K562 (cell line): Measurements from ENCODE around the gene ZDHHC14. TPM values are rescaled to one million over a fixed set of nuclear protein-coding genes. Genes with fewer than 3 reads are reported as not detected.
"Not testable (repeated sequence)": the region's sequence is repeated elsewhere in the genome, so short reads cannot be mapped to it uniquely, and the experiment has no call there.

Experiments used
- ATAC-seq: fragments of 200-7000 bp; cut with Tn5 transposase; 3 replicates; pipeline ENCODE4 v1.9.1; 2020; ENCODE audit warnings: moderate library complexity
- BruUV-seq: library from RNA; stranded (reverse); fragments of 400-500 nt; replicated peaks from 2 replicates; lab custom pipeline; 2021; lab: Mats Ljungman, UMichigan
- CTCF ChIA-PET: fragments of 300-600 bp; formaldehyde crosslinking; extraction: SDS; loops from one replicate; lab custom pipeline; 2021; ENCODE audit warnings: low intra/inter-chr PET ratio; lab: Yijun Ruan, JAX
- POLR2A ChIA-PET: fragments of 300-600, 350-650 bp; sonication (Branson Sonifier 250); formaldehyde crosslinking; extraction: SDS; loops from one replicate; lab custom pipeline; 2021; ENCODE audit warnings: antibody characterized with exemption, inconsistent platforms; lab: Yijun Ruan, JAX
- DNase-seq, 4 experiments: peaks; one replicate each; pipeline versions ENCODE4 v3.0.0 to v3.0.0-alpha.2; 2011 to 2018; ENCODE audit warnings: low spot score in 3 of 4, mixed read lengths in 3 of 4; ENCODE audit errors: extremely low read depth in 1 of 4
- FAIRE-seq: peaks from 2 replicates; lab custom pipeline; 2011; peaks lifted over from hg19 to GRCh38; lab: Jason Lieb, UNC
- H2AFZ ChIP-seq: 2 replicates; pipeline ENCODE4 v1.6.0; 2011; ENCODE audit warnings: low read depth, low read length, control low read depth, inconsistent platforms
- H3K27ac ChIP-seq: fragments of 200-600 bp; 3 replicates; pipeline ENCODE4 v1.8.0; 2011; ENCODE audit warnings: low read depth, mild to moderate bottlenecking, control low read depth, inconsistent platforms, low read length, moderate library complexity, mixed read lengths; ENCODE audit errors: extremely low read depth
- H3K27me3 ChIP-seq, 2 experiments: fragments of 300-600 bp in 1 of 2; 2 replicates in 1 of 2; 3 replicates in 1 of 2; pipeline versions ENCODE4 v1.6.0 to v1.8.0; 2011; ENCODE audit warnings: inconsistent platforms in 2 of 2, low read length in 2 of 2, mild to moderate bottlenecking in 1 of 2, mixed read lengths in 1 of 2, moderate library complexity in 1 of 2; ENCODE audit not compliant: control insufficient read depth in 2 of 2, insufficient read depth in 2 of 2
- H3K36me3 ChIP-seq: fragments of 300-600 bp; 3 replicates; pipeline ENCODE4 v1.8.0; 2011; ENCODE audit warnings: mild to moderate bottlenecking, low read length, inconsistent platforms; ENCODE audit not compliant: control insufficient read depth, insufficient read depth
- H3K4me1 ChIP-seq, 2 experiments: fragments of 200-600 bp in 1 of 2; replicated peaks in 1 of 2; 2 replicates in 1 of 2; 3 replicates in 1 of 2; pipeline versions ENCODE4 v1.5.1 to v1.8.0; 2011; ENCODE audit warnings: inconsistent platforms in 2 of 2, low read length in 2 of 2, mild to moderate bottlenecking in 1 of 2, mixed read lengths in 1 of 2, moderate library complexity in 1 of 2; ENCODE audit not compliant: control insufficient read depth in 2 of 2, insufficient read depth in 2 of 2
- H3K4me2 ChIP-seq: 2 replicates; pipeline ENCODE4 v1.6.1; 2011; ENCODE audit warnings: low read length, control low read depth, inconsistent platforms, mixed read lengths; ENCODE audit not compliant: insufficient read depth
- H3K4me3 ChIP-seq: fragments of 200-600 bp; sonication (generic), shearing (Covaris generic); 2 replicates; pipeline ENCODE4 v1.5.1; 2016; ENCODE audit warnings: control low read depth, inconsistent platforms
- H3K79me2 ChIP-seq: fragments of 200-600 bp; 3 replicates; pipeline ENCODE4 v1.8.0; 2011; ENCODE audit warnings: low read length, inconsistent platforms; ENCODE audit not compliant: control insufficient read depth, insufficient read depth
- H3K9ac ChIP-seq, 2 experiments: 2 replicates each; pipeline versions ENCODE4 v1.6.0 to v1.6.1; 2011; ENCODE audit warnings: low read depth in 2 of 2, low read length in 2 of 2, control low read depth in 1 of 2, inconsistent platforms in 1 of 2, mild to moderate bottlenecking in 1 of 2, mixed read lengths in 1 of 2; ENCODE audit not compliant: insufficient read depth in 1 of 2
- H3K9me1 ChIP-seq: one replicate; pipeline ENCODE4 v1.6.0; 2011; ENCODE audit warnings: inconsistent platforms, mild to moderate bottlenecking, low read length, moderate library complexity; ENCODE audit not compliant: control insufficient read depth, insufficient read depth
- H3K9me3 ChIP-seq: replicated peaks from 2 replicates; pipeline ENCODE4 v1.5.1; 2011; ENCODE audit warnings: low read depth, low read length, inconsistent platforms; ENCODE audit not compliant: control insufficient read depth, insufficient read depth
- H4K20me1 ChIP-seq: replicated peaks from 2 replicates; pipeline ENCODE4 v1.6.1; 2011; ENCODE audit warnings: low read length, inconsistent platforms, mixed read lengths; ENCODE audit not compliant: control insufficient read depth, insufficient read depth
- ATF7 ChIP-seq: fragments of 450-650 bp; IDR thresholded peaks from 2 replicates; pipeline ENCODE4 v1.7.1; 2014; ENCODE audit warnings: mild to moderate bottlenecking, moderate library complexity
- BMI1 ChIP-seq: fragments of 150-350 bp; IDR thresholded peaks from 2 replicates; pipeline ENCODE4 v1.6.1; 2014; ENCODE audit warnings: low read length
- HLTF ChIP-seq: fragments of 450-650 bp; IDR thresholded peaks from 2 replicates; pipeline ENCODE4 v1.6.1; 2016
- MAFG ChIP-seq: fragments of 450-650 bp; conservative IDR thresholded peaks from 2 replicates; pipeline ENCODE4 v1.6.1; 2016; ENCODE audit warnings: missing genetic modification characterization, missing compliant biosample characterization
- NFE2 ChIP-seq: IDR thresholded peaks from 2 replicates; pipeline ENCODE4 v1.6.1; 2014; ENCODE audit warnings: antibody characterized with exemption, low read depth
- ZBTB17 ChIP-seq: fragments of 450-650 bp; formaldehyde crosslinking; IDR thresholded peaks from 2 replicates; pipeline ENCODE4 v1.4.0; 2020; ENCODE audit warnings: mild to moderate bottlenecking
- ZKSCAN8 ChIP-seq: fragments of 200-800 bp; sonication (Bioruptor generic); IDR thresholded peaks from 2 replicates; pipeline ENCODE4 v1.6.1; 2016; ENCODE audit warnings: missing genetic modification characterization, missing compliant biosample characterization
- WGBS: fragments of 100-300 bp; shearing (Covaris generic); methylation state at CpG from one replicate; pipeline ENCODE4 v1.1.6; 2016; ENCODE audit warnings: low coverage, mixed read lengths; ENCODE audit not compliant: insufficient coverage; ENCODE audit errors: missing lambda C conversion rate; 5-methylcytosine and 5-hydroxymethylcytosine counted together
- in situ Hi-C: fragments of 300-500 bp; cut with MboI; formaldehyde crosslinking; loops from 4 replicates; pipeline ENCODE4 v1.15.0; 2018; ENCODE audit warnings: inconsistent platforms, mixed read lengths
- intact Hi-C: fragments of 100-400 bp; cut with micrococcal nuclease; formaldehyde crosslinking; loops from 2 replicates; pipeline ENCODE4 v1.14.2; 2022
- polyA plus RNA-seq, 8 experiments: library from polyadenylated mRNA; depleted of rRNA in 4 of 8; stranded (reverse) in 5 of 8; unstranded in 3 of 8; fragments of >200 nt; fragmentation: Nextera tagmentation in 2 of 8; fragmentation: Illumina TruSeq in 1 of 8; extraction: Ambion mirVana in 2 of 8; extraction: Trizol in 1 of 8; gene quantifications; 2 replicates each; pipeline versions ENCODE4 v1.2.1 to v1.2.3, GENCODE V29; 2011 to 2014; ENCODE audit warnings: inconsistent platforms in 1 of 8, missing spikeins in 1 of 8
- total RNA-seq, 7 experiments: library from RNA; depleted of rRNA in 6 of 7; stranded (reverse); fragments of >200 nt in 6 of 7; fragmentation: Illumina TruSeq in 2 of 7; extraction: Trizol in 2 of 7; gene quantifications; 2 replicates each; pipeline versions ENCODE4 v1.2.1 to v1.2.3, GENCODE V29; 2011 to 2021; ENCODE audit warnings: low replicate concordance in 1 of 7
- TF ChIP-seq, protein P1 (sequence below): fragments of 250-450 bp; sonication (Bioruptor Pico); IDR thresholded peaks from 2 replicates; pipeline ENCODE4 v1.4.0; 2020
- TF ChIP-seq, protein P2 (sequence below): IDR thresholded peaks from 2 replicates; pipeline ENCODE4 v1.6.1; 2011; ENCODE audit warnings: borderline replicate concordance, low read depth, mild to moderate bottlenecking, moderate library complexity, low read length; ENCODE audit not compliant: insufficient read depth, poor library complexity, severe bottlenecking

The ZDHHC14 gene
- total and polyA plus RNA-seq, 9 of the 15 experiments (the other 6 are each of a cell fraction or from before 2014, with no cell fraction given) = 0.92 to 23.1 (median 13.8) TPM

GRCh38 chr6:157718503-157719187 is 337.7 kb downstream of the ZDHHC14 start:
- Histone ChIP-seq H4K20me1 (no peaks in the 10 kb centered on the region), H3K9me3 (no peaks in the 10 kb centered on the region), H3K9ac (no peak overlapping the region), H3K4me3 (no peak overlapping the region), H3K27me3 (peaks cover 9 to 10% of the 10 kb centered on the region in 2 experiments; a peak in 4 of 5 replicates), H2AFZ (no peak overlapping the region), H3K9me1 (no peaks in the 10 kb centered on the region), H3K4me2 (no peak overlapping the region), H3K27ac (no peak overlapping the region), H3K79me2 (no peaks in the 10 kb centered on the region), H3K36me3 (no peaks in the 10 kb centered on the region), H3K4me1 (peaks cover 6 to 8% of the 10 kb centered on the region in 2 experiments; a peak in 2 of 5 replicates)
- BruUV-seq = no TSS peak
- ChIA-PET POLR2A (interaction anchor here (0.6 to 1.4 kb wide), 2 partner anchors 14 to 50 kb away, joined by 3 read pairs; no protein-coding TSS in a partner anchor), CTCF (no interaction called here)
- DNase-seq (no peak), FAIRE-seq (no peak), ATAC-seq (no peak)
- in situ Hi-C loops = no loop called here
- TF ChIP-seq ZKSCAN8 (CRISPR knock-in tag) (no peak), ZBTB17 (CRISPR knock-in tag) (no peak), MAFG (0 out of 2 replicates have a peak, but pooled peaks have one; percentile 34), ATF7 (no peak), NFE2 (0 out of 2 replicates have a peak, but pooled peaks have one; percentile 31), BMI1 (no peak), HLTF (no peak)
- TF ChIP-seq, protein P1, sequence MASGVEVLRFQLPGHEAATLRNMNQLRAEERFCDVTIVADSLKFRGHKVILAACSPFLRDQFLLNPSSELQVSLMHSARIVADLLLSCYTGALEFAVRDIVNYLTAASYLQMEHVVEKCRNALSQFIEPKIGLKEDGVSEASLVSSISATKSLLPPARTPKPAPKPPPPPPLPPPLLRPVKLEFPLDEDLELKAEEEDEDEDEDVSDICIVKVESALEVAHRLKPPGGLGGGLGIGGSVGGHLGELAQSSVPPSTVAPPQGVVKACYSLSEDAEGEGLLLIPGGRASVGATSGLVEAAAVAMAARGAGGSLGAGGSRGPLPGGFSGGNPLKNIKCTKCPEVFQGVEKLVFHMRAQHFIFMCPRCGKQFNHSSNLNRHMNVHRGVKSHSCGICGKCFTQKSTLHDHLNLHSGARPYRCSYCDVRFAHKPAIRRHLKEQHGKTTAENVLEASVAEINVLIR (CRISPR knock-in tag) = no peak
- TF ChIP-seq, protein P2, sequence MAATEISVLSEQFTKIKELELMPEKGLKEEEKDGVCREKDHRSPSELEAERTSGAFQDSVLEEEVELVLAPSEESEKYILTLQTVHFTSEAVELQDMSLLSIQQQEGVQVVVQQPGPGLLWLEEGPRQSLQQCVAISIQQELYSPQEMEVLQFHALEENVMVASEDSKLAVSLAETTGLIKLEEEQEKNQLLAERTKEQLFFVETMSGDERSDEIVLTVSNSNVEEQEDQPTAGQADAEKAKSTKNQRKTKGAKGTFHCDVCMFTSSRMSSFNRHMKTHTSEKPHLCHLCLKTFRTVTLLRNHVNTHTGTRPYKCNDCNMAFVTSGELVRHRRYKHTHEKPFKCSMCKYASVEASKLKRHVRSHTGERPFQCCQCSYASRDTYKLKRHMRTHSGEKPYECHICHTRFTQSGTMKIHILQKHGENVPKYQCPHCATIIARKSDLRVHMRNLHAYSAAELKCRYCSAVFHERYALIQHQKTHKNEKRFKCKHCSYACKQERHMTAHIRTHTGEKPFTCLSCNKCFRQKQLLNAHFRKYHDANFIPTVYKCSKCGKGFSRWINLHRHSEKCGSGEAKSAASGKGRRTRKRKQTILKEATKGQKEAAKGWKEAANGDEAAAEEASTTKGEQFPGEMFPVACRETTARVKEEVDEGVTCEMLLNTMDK = no peak
- intact Hi-C loops = no loop called here
- WGBS = 38% methylated on average over 7 of the region's 7 CpGs

GRCh38 chr6:157720964-157721363 is 340.0 kb downstream of the ZDHHC14 start:
- H3K9me3 ChIP-seq, H4K20me1 ChIP-seq, H3K9ac ChIP-seq, H3K27ac ChIP-seq, ATAC-seq, DNase-seq, H3K27me3 ChIP-seq, H3K4me2 ChIP-seq, in situ Hi-C loops, H3K79me2 ChIP-seq, intact Hi-C loops, H2AFZ ChIP-seq, CTCF ChIA-PET, BruUV-seq, H3K36me3 ChIP-seq, H3K9me1 ChIP-seq, FAIRE-seq, H3K4me1 ChIP-seq, H3K4me3 ChIP-seq: not testable (repeated sequence)
- POLR2A ChIA-PET = interaction anchor here (1.0 to 1.7 kb wide), 2 partner anchors 9 to 12 kb away, joined by 3 to 4 read pairs; no protein-coding TSS in a partner anchor
- 52% methylated on average over 5 of the region's 6 CpGs for WGBS
